Measurements from ENCODE around the gene ZNF599.
"Not testable (repeated sequence)": the region's sequence is repeated elsewhere in the genome, so short reads cannot be mapped to it uniquely, and the experiment has no call there.

Gene ZNF599

DNA sequence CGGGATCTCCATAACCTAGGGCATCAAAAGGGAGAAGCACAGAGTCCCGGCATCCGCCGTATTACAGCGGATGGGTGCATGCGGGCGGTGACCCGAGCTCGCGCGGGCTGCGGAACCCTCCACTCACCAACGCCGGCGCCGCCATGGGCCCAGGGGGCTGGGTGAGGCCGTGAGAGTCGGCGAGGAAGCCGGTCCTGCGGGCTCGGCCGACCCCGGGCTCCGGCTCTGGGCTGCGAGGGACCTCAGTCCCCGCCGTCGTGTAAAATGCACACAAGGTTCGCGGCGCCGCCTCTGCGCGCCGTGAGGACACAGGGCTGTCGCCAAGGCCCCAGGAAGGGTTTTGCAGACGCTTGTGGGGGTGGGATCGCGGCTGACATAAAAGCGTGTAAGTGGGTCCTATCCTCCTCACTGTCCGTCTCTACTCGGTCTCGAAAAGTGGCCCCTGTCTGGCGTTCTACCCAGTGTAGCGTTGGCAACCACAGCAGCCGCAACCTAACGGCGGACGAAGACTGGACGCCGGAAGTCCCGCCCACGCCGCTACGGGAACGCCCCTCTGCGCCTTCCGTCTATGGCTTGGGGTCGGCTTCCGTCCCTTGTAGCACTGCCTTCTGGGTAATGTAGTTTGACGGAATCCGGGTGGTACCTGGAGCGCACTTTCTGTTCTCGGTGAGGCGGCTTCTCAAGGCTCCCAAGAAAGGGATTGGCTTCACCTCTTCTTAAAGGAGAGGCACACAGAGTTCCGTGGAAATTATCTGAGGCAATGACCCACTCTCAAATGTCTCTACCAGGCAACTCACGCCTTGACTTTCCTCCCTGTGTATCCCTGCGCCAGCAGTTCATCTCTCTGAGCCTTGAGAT lies at the start of gene ZNF599:
Gene ZNF599, minus strand, starts transcription at position 519 of the 858 bp plus-strand sequence. Its CDS starts 374 bp downstream, at position 145.
- peak within 1 kb of the TSS; percentile 81 for H3K4me3 ChIP-seq (ENCODE audit: low read depth, low read length)
- DNase-seq (ENCODE audit: low read depth) = peak; percentile 75
- TF ChIP-seq, protein P1, sequence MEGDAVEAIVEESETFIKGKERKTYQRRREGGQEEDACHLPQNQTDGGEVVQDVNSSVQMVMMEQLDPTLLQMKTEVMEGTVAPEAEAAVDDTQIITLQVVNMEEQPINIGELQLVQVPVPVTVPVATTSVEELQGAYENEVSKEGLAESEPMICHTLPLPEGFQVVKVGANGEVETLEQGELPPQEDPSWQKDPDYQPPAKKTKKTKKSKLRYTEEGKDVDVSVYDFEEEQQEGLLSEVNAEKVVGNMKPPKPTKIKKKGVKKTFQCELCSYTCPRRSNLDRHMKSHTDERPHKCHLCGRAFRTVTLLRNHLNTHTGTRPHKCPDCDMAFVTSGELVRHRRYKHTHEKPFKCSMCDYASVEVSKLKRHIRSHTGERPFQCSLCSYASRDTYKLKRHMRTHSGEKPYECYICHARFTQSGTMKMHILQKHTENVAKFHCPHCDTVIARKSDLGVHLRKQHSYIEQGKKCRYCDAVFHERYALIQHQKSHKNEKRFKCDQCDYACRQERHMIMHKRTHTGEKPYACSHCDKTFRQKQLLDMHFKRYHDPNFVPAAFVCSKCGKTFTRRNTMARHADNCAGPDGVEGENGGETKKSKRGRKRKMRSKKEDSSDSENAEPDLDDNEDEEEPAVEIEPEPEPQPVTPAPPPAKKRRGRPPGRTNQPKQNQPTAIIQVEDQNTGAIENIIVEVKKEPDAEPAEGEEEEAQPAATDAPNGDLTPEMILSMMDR (IDR thresholded peaks at IDR 0.05; ENCODE audit: control insufficient read depth, extremely low read depth, insufficient read depth) = no peak

DNA sequence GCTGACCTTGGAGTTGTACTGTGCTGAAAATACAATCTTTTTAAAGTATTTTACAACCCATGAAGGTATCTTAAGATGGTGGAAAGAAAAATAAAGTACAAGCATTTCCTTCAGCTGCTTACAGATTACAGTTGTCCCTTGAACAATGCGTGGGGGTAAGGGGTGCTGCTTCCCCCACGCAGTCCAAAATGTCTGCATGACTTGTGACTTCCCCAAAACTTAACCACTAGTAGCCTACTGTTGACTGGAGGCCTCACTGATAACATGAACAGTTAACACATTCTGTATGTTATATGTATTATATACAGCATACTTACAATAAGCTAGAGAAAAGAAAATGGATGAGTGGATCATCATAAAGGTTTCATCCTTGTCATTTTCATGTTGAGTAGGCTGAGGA lies 45.3 kb upstream of the ZNF599 start:
- no peak overlapping the region for H3K4me3 ChIP-seq (ENCODE audit: low read depth, low read length)
- no peak for DNase-seq (ENCODE audit: low read depth)
- TF ChIP-seq, protein P1 (IDR thresholded peaks at IDR 0.05; ENCODE audit: control insufficient read depth, extremely low read depth, insufficient read depth) = no peak

DNA sequence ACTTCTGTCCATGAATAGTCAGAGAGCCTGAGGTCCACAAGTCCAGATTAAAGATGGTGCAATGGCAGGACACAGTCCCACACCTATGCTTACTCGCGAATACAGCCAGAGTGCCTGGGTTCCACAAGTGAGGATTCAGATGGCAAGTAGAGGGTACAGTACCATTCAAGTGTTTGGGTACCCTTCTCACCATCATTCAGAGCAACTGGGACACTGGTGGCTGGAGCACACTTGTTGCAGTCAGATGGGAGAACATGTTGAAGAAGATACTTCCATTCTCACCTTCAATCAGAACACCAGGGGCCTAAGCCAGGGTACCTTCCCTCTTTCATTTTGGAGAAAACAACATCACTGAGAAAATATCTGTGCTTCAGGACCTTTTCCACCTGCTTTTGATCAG lies 43.7 kb upstream of the ZNF599 start:
- TF ChIP-seq, protein P1 (IDR thresholded peaks at IDR 0.05; ENCODE audit: control insufficient read depth, extremely low read depth, insufficient read depth) = no peak
- no peak overlapping the region for H3K4me3 ChIP-seq (ENCODE audit: low read depth, low read length)
- no peak for DNase-seq (ENCODE audit: low read depth)

- TF ChIP-seq, protein P1 (IDR thresholded peaks at IDR 0.05; ENCODE audit: control insufficient read depth, extremely low read depth, insufficient read depth) = no peak
- no peak overlapping the region for H3K4me3 ChIP-seq (ENCODE audit: low read depth, low read length)
- no peak for DNase-seq (ENCODE audit: low read depth)
These were observed 35.6 kb upstream of the ZNF599 start for GRCh38 chr19:34808566-34808965.

DNA sequence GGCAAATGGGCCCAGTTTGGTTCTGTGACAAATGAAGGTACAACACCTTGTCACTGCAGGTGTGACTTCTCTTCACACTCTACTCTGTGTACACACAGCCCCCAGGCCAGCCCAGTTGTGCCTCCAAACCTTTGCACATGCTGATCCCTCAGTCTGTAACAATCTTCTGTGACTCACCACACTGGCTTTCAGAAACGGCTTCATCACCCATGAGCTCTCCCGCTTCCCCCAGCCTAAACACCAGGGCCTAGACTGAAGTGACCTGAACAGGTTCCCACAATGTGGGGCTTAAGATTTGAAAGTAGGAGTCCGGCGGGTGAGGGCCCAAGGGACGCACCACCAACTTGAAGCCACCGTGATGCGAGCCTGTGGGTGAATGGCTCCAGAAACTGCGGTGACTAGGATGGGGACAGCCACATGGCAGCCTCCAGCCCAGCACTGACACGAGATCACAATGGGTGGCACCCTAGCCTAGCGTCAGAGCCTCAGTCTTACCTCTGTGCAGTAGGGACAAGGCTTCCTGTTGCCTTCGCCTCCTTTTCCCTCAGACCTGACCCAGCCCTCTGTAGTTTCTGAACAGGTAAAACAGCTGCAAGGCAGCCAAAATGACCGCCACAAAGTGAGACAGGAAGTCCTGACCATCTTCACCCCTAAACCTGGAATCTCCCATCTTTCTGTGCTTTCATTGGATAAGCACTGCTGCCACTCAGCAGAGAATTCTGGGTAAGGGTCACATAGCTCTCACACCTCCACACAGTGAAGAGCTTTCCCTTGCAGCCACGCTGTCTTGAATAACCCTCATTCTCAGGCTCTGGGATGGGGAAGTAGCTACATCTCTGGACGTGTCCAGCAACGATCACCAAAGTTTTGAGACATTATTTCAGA lies 34.2 kb upstream of the ZNF599 start:
- no peak for DNase-seq (ENCODE audit: low read depth)
- no peak overlapping the region for H3K4me3 ChIP-seq (ENCODE audit: low read depth, low read length)
- TF ChIP-seq, protein P1 (IDR thresholded peaks at IDR 0.05; ENCODE audit: control insufficient read depth, extremely low read depth, insufficient read depth) = no peak

GRCh38 chr19:34804115-34804514 lies 31.1 kb upstream of the ZNF599 start:
- TF ChIP-seq, protein P1 (IDR thresholded peaks at IDR 0.05; ENCODE audit: control insufficient read depth, extremely low read depth, insufficient read depth) = no peak
- no peak for DNase-seq (ENCODE audit: low read depth)
- H3K4me3 ChIP-seq (ENCODE audit: low read depth, low read length) = no peak overlapping the region

- not testable (repeated sequence) for H3K4me3 ChIP-seq (ENCODE audit: low read depth, low read length); DNase-seq (ENCODE audit: low read depth)
These were observed 23.9 kb upstream of the ZNF599 start for GRCh38 chr19:34796953-34797352.

Measured in LNCaP clone FGC (cell line).